GM19023 (cell line): ENCODE data around the gene MYH14.

Experiments
- ATAC-seq: cut with Tn5 transposase; IDR thresholded peaks from one replicate; pipeline ENCODE4 v1.9.1; 2021; ENCODE audit warnings: mild to moderate bottlenecking, moderate library complexity; ENCODE audit not compliant: unreplicated experiment

The MYH14 gene

GRCh38 chr19:50192463-50193211 lies 10.8 kb upstream of the MYH14 start:
- no peak for ATAC-seq

GRCh38 chr19:50195224-50195623 lies 8.2 kb upstream of the MYH14 start:
- no peak for ATAC-seq

DNA sequence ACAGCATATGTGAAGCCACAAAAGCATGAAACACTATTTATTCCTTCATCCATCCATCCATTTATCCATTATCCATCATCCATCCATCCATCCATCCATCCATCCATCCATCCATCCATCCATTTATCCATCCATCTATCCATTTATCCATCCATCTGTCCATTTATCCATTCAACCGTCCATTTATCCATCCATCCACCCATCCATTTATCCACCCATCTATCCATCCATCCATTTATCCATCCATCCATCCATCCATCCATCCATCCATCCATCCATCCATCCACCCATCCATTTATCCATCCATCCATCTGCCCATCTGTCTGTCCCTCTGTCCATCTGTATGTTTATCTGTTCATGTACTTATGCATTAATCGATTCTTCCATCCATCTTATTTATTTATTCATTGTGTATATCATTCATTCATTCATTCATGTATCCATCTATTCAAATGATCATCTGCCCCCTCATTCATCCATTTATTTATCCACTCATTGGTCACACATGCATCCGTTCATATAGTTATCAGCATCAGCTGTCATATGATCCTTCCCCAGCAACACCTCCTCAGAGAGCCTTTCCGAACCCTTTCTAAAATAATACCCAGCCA lies 7.0 kb upstream of the MYH14 start:
- ATAC-seq = no peak

DNA sequence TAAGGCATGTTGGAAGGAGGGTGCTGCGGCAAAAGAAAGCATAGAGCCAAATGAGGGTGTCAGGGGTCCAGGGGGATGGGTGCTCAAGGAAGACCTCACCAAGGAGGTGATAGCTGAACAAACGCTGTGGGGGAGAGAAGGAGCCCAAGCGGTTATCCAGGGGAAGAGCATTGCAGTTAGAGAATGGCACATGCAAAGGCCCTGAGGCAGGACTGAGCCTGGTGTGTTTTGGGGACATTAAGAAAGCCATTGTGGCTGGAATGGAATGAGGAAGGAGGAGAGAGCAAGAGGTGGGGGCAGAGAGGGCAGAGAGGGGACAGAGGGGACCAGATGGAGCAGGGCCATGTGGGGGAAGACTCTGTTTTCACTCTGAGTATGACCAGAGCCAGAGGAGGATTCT lies 6.1 kb upstream of the MYH14 start:
- no peak for ATAC-seq

DNA sequence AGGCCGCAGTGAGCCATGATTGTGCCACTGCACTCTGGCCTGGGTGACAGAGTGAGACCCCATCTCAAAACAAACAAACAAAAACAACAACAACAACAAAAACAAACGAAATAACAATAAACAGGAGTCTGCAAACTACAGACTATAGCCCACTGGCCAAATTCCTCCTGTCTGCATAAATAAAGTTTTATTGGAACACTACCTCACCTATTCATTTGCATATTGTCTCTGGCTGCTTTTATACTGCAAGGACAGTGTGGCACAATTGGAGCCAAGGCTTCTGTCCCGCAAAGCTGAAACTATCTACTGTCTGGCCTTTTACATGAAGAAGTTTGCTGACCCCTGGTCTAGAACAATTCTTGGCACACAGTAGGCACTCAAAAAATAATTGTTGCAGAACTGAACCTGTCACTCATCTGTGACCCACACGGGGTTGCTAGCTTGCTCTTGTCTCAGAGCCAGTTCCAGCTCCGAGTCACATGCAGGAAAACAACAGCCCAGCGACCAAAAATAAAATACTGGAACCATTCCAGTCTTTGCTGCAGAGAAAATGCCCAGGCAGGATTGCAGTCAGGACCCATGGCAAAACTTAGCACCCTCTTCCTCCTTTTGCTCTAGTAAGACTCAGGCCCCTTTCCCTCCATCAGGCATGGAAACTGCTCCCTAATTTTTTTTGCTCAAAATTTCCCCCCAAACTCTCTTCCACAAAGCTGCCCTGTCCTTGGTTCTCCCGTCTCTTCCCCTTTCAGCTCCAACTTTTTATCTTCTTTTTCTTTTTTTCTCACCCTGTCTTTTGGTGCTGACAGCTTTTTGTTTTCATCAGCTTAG lies 4.8 kb upstream of the MYH14 start:
- ATAC-seq = no peak

- ATAC-seq = no peak
Observed at GRCh38 chr19:50199259-50199555, 4.2 kb upstream of the MYH14 start.

DNA sequence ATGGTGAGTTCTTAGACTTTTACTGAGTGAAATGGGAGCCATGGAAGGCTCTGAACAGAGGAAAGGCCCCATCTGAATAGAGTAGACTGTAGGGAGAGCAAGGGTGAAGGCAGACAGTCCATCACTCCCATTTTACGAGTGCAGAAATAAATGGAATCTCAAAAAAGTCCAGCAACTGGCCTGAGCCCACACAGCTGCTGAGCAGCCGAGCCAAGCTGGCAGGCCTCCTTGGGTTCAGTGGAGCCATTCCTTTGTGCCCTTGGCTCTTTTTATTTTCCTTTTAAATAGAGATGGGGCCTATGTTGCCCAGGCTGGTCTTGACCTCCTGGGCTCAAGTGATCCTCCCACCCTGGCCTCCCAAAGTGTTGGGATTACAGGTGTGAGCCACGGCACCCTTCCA lies 1.0 kb upstream of the MYH14 start:
- ATAC-seq = no peak

- no peak for ATAC-seq
Observed at GRCh38 chr19:50202962-50203280, 501 bp upstream of the MYH14 start.

GRCh38 chr19:50204081-50204428 lies 633 bp downstream of the MYH14 start:
- no peak for ATAC-seq

DNA sequence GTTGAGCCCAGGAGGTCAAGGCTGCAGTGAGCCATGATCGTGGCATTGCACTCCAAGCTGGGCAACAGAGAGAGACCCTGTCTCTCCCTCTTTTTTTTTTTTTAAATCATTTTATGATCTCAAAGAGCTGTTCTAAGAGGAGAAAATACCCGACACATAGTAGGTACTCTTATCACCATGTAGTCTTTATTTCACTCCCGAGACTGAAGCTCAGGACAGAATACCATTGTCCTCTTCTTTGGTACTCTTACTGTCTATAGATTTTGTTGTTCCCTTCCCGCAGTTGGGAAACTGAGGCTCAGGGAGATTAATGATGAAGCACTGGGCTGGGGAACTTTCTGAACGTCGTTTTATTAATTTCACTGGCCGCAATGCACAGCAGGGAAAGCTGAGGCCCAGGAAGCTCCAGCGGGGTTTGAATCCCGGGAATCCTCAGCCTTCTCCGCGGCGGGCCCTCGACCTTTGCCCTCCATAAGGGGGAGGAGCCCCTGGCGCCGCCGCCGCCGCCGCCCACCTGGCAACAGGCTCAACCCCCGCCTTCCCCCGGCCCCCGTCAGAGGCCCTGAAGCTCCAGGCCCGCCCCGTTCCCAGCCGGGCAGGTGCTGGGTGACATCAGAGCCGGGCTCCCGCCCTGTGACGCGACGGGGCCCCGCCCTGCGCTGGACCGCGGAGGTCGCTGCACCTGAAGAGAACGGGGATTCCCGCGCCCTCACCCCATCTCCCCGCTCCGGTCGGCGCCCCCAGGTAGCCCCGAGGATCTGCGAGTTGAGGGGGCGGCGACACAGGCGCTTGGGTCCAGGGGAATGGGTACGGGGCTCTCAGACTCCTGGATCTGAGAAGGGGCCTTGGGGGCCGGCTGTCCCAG lies 1.6 kb downstream of the MYH14 start:
- no peak for ATAC-seq

- no peak for ATAC-seq
Observed at GRCh38 chr19:50205681-50206138, 2.3 kb downstream of the MYH14 start.

GRCh38 chr19:50206191-50206590 lies 2.8 kb downstream of the MYH14 start:
- no peak for ATAC-seq

DNA sequence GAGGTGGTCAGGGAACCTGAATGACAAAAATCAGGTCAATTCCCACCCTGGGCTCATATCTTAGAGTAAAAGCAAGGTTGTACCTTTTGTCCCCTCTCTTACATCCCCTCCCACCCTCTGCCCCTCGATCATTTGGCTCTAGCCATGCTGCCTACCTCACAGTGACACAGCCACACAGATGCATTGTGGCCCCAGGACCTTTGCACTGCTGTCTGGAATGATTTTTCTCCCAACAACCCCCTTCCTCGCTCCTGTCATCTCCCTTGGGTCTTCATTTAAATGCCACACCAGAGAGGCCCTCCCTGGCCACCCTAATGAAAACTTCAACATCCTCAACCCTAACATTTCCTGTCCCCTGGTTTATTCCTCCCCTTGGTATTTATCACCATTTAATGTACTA lies 4.3 kb downstream of the MYH14 start:
- ATAC-seq = no peak

DNA sequence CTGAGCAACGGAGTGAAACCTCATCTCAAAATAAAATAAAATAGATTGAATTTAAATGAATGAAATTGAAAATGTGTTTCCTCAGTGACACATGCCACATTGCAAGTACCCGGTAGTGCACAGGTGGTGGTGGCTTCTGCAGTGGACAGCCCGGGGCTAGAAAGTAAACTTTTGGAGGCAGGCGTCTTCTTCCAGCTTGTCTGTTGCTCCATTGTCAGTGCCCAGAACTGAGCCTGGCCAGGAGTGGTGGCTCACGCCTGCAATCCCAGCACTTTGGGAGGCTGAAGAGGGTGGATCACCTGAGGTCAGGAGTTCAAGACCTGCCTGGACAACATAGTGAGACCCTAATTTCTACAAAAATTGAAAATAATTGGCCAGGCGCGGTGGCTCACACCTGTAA lies 5.7 kb downstream of the MYH14 start:
- no peak for ATAC-seq

DNA sequence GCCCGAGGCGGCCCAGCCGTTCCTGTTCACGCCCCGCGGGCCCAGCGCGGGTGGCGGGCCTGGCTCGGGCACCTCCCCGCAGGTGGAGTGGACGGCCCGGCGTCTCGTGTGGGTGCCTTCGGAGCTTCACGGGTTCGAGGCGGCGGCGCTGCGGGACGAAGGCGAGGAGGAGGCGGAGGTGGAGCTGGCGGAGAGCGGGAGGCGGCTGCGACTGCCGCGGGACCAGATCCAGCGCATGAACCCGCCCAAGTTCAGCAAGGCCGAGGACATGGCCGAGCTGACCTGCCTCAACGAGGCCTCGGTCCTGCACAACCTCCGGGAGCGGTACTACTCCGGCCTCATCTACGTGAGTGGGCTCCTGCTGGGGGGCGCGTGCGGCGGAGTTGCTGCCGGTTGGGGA lies 7.0 kb downstream of the MYH14 start:
- no peak for ATAC-seq

- ATAC-seq = no peak
Observed at GRCh38 chr19:50213925-50214324, 10.5 kb downstream of the MYH14 start.

- ATAC-seq = no peak
Observed at GRCh38 chr19:50214699-50215543, 11.5 kb downstream of the MYH14 start.

DNA sequence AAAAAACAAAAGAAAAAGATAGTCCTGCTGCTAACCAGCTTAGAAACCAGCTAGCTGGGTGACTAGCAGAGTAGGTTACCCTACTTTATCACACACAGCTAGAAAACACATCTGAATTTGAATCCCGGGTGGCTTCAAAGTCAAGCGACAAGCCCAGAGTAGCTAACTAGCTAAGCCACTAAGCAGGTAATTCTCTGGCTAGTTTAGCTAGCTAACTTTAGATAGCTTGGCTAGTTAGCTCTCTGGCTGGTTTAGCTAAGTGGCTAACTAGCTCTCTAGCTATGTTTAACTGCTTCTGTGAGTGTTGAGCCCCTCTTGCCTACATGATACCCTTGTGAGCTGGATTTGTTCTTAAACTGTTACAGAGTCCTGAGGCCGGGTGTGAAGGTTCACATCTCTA lies 12.4 kb downstream of the MYH14 start:
- no peak for ATAC-seq

DNA sequence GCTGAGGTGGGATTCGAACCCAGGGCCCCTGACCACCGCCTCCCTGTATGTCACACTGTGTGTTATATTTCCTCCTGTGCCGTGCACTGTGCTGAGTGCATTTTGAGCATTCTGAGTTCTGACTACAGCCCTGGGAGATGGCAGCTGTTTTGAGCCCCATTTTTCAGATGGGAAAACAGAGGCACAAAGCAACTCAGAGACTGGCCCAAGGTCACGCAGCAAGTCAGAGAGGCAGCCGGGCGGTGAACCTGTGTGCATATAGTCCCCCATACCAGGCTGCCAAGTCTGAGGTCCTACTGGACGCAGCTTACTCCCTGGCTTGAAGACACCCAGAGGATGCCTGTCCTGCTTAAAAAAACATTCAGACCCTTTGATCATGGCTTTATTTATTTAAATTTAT lies 17.7 kb downstream of the MYH14 start:
- no peak for ATAC-seq

- no peak for ATAC-seq
Observed at GRCh38 chr19:50222691-50223438, 19.4 kb downstream of the MYH14 start.
